Endothelial cell (in vitro differentiated cells): ENCODE results near the gene RPS19BP1. TPM values are rescaled to one million over a fixed set of nuclear protein-coding genes. Genes with fewer than 3 reads are reported as not detected.

ENCODE experiments used
- DNase-seq: peaks from one replicate; pipeline ENCODE4 v3.0.0; 2021; ENCODE audit warnings: low spot score
- H3K27ac Mint-ChIP-seq: one replicate; pipeline ENCODE4 v1.8.0; 2021; ENCODE audit warnings: mixed read lengths, inconsistent platforms; ENCODE audit not compliant: unreplicated experiment
- H3K27me3 Mint-ChIP-seq: one replicate; pipeline ENCODE4 v1.8.0; 2021; ENCODE audit warnings: mild to moderate bottlenecking, moderate library complexity, mixed read lengths, inconsistent platforms; ENCODE audit not compliant: unreplicated experiment
- H3K36me3 Mint-ChIP-seq: one replicate; pipeline ENCODE4 v1.8.0; 2021; ENCODE audit warnings: mild to moderate bottlenecking, low read depth, mixed read lengths, inconsistent platforms; ENCODE audit not compliant: unreplicated experiment
- H3K4me1 Mint-ChIP-seq: one replicate; pipeline ENCODE4 v1.8.0; 2021; ENCODE audit warnings: mild to moderate bottlenecking, mixed read lengths, inconsistent platforms; ENCODE audit not compliant: unreplicated experiment
- H3K4me3 Mint-ChIP-seq: one replicate; pipeline ENCODE4 v1.8.0; 2021; ENCODE audit warnings: mild to moderate bottlenecking, mixed read lengths, inconsistent platforms; ENCODE audit not compliant: unreplicated experiment
- H3K9me3 Mint-ChIP-seq: one replicate; pipeline ENCODE4 v1.8.0; 2021; ENCODE audit warnings: mixed read lengths, inconsistent platforms; ENCODE audit not compliant: unreplicated experiment
- CTCF ChIP-seq: fragments of 200-600 bp; sonication (generic); IDR thresholded peaks from one replicate; pipeline ENCODE4 v1.5.0; 2021; ENCODE audit warnings: antibody characterized with exemption; ENCODE audit not compliant: unreplicated experiment
- total RNA-seq: library from RNA; stranded (reverse); fragmentation: NEBNext Ultra II Directional; extraction: Animal tissue kit (Norgen Biotek cat#: 25700); gene quantifications from one replicate; pipeline ENCODE4 v1.2.1, GENCODE V29; 2021; ENCODE audit not compliant: unreplicated experiment

The RPS19BP1 gene
- total RNA-seq, 1 donor from 2014 or later: 57.7 TPM

GRCh38 chr22:39515266-39516050 lies 17.1 kb downstream of the RPS19BP1 start:
- Mint-ChIP-seq H3K36me3 (peaks cover 41% of the 10 kb centered on the region), H3K27me3 (peaks cover 6% of the 10 kb centered on the region), H3K4me1 (peaks cover 24% of the 10 kb centered on the region), H3K4me3 (no peak overlapping the region), H3K9me3 (no peaks in the 10 kb centered on the region), H3K27ac (no peak overlapping the region)
- no peak for TF ChIP-seq CTCF
- DNase-seq: no peak

- peak; percentile 77 for TF ChIP-seq CTCF
- H3K9me3 Mint-ChIP-seq: no peaks in the 10 kb centered on the region
- H3K4me3 Mint-ChIP-seq: peak overlapping the region; percentile 66
- H3K4me1 Mint-ChIP-seq: peaks cover 20% of the 10 kb centered on the region
- DNase-seq: peak; percentile 72
- peaks cover 3% of the 10 kb centered on the region for H3K27me3 Mint-ChIP-seq
- H3K36me3 Mint-ChIP-seq: peaks cover 46% of the 10 kb centered on the region
- H3K27ac Mint-ChIP-seq: peak overlapping the region; percentile 52
These were observed 18.1 kb downstream of the RPS19BP1 start for GRCh38 chr22:39514373-39514973.

DNA sequence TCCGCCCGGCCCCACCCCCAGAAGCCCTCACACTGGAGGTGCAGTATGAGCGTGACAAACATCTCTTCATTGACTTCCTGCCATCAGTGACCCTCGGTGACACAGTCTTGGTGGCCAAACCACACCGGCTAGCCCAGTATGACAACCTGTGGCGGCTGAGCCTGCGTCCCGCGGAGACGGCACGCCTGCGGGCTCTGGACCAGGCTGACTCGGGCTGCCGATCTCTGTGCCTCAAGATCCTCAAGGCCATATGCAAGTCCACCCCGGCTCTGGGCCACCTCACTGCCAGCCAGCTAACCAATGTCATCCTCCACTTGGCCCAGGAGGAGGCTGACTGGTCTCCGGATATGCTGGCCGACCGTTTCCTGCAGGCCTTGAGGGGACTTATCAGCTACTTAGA lies 18.8 kb downstream of the RPS19BP1 start:
- H3K27me3 Mint-ChIP-seq: peaks cover 3% of the 10 kb centered on the region
- H3K36me3 Mint-ChIP-seq: peaks cover 50% of the 10 kb centered on the region

GRCh38 chr22:39512026-39512425 lies 20.5 kb downstream of the RPS19BP1 start:
- Mint-ChIP-seq H3K4me3 (no peak overlapping the region), H3K36me3 (peaks cover 54% of the 10 kb centered on the region), H3K27me3 (peaks cover 5% of the 10 kb centered on the region), H3K9me3 (no peaks in the 10 kb centered on the region), H3K27ac (no peak overlapping the region), H3K4me1 (peaks cover 4% of the 10 kb centered on the region)
- DNase-seq: no peak
- TF ChIP-seq CTCF: no peak

More for the DNA sequence above, 18.8 kb downstream of the RPS19BP1 start:
- DNase-seq: no peak
- H3K9me3 Mint-ChIP-seq: no peaks in the 10 kb centered on the region
- no peak overlapping the region for H3K4me3 Mint-ChIP-seq
- H3K4me1 Mint-ChIP-seq: peaks cover 14% of the 10 kb centered on the region
- H3K27ac Mint-ChIP-seq: no peak overlapping the region
- no peak for TF ChIP-seq CTCF

GRCh38 chr22:39511226-39511625 lies 21.3 kb downstream of the RPS19BP1 start:
- Mint-ChIP-seq H3K4me1 (peaks cover 4% of the 10 kb centered on the region), H3K27me3 (peaks cover 5% of the 10 kb centered on the region), H3K9me3 (no peaks in the 10 kb centered on the region), H3K4me3 (no peak overlapping the region), H3K36me3 (peaks cover 62% of the 10 kb centered on the region), H3K27ac (no peak overlapping the region)
- DNase-seq: no peak
- TF ChIP-seq CTCF: no peak
